GM23338 (cell line): Measurements from ENCODE around the gene JMJD7. TPM values are rescaled to one million over a fixed set of nuclear protein-coding genes. Genes with fewer than 3 reads are reported as not detected.

Experiments used
- ATAC-seq: fragments of 200-7000 bp; cut with Tn5 transposase; 3 replicates; pipeline ENCODE4 v1.9.1; 2020
- DNase-seq: peaks from one replicate; pipeline ENCODE4 v3.0.0-alpha.2; 2015; ENCODE audit warnings: low spot score
- H2AFZ ChIP-seq: fragments of 200-600 bp; sonication (generic); 2 replicates; pipeline ENCODE4 v1.8.0; 2016; ENCODE audit warnings: antibody characterized with exemption, mild to moderate bottlenecking, moderate library complexity
- H3F3A ChIP-seq: fragments of 200-600 bp; sonication (generic); replicated peaks from 2 replicates; pipeline ENCODE4 v1.8.0; 2017; ENCODE audit warnings: antibody characterized with exemption, mixed run types, low read depth
- H3K27ac ChIP-seq: fragments of 200-600 bp; sonication (generic); 2 replicates; pipeline ENCODE4 v1.6.1; 2016; ENCODE audit warnings: low read depth
- H3K27me3 ChIP-seq: fragments of 200-600 bp; sonication (generic); 2 replicates; pipeline ENCODE4 v1.8.0; 2016; ENCODE audit warnings: mild to moderate bottlenecking, mixed run types, moderate library complexity; ENCODE audit not compliant: insufficient read depth
- H3K36me3 ChIP-seq: fragments of 200-600 bp; sonication (generic); 2 replicates; pipeline ENCODE4 v1.8.0; 2016; ENCODE audit warnings: mild to moderate bottlenecking; ENCODE audit not compliant: insufficient read depth
- H3K4me1 ChIP-seq: fragments of 200-600 bp; sonication (generic); 2 replicates; pipeline ENCODE4 v1.8.0; 2016; ENCODE audit warnings: mild to moderate bottlenecking, moderate library complexity; ENCODE audit not compliant: insufficient read depth
- H3K4me2 ChIP-seq: fragments of 200-600 bp; sonication (generic); 2 replicates; pipeline ENCODE4 v1.7.1; 2017; ENCODE audit warnings: mixed run types
- H3K4me3 ChIP-seq: fragments of 200-600 bp; sonication (generic); 2 replicates; pipeline ENCODE4 v1.6.1; 2016; ENCODE audit warnings: mixed run types
- H3K79me2 ChIP-seq: fragments of 200-600 bp; sonication (generic); replicated peaks from 2 replicates; pipeline ENCODE4 v1.8.0; 2017; ENCODE audit warnings: mild to moderate bottlenecking; ENCODE audit not compliant: insufficient read depth
- H3K9me2 ChIP-seq: fragments of 200-600 bp; sonication (generic); 2 replicates; pipeline ENCODE4 v1.8.0; 2017; ENCODE audit not compliant: insufficient read depth
- H4K20me1 ChIP-seq: fragments of 200-600 bp; sonication (generic); replicated peaks from 2 replicates; pipeline ENCODE4 v1.8.0; 2017; ENCODE audit warnings: mild to moderate bottlenecking; ENCODE audit not compliant: insufficient read depth
- H3K27ac Mint-ChIP-seq: 2 replicates; pipeline ENCODE4 v1.8.0; 2020; ENCODE audit warnings: inconsistent platforms, mild to moderate bottlenecking, moderate library complexity, mixed read lengths
- H3K27me3 Mint-ChIP-seq: 3 replicates; pipeline ENCODE4 v1.8.0; 2022; ENCODE audit warnings: low read depth, mild to moderate bottlenecking, moderate library complexity, mixed read lengths, inconsistent platforms; ENCODE audit not compliant: insufficient read depth, poor library complexity
- H3K36me3 Mint-ChIP-seq: 3 replicates; pipeline ENCODE4 v1.8.0; 2021; ENCODE audit warnings: low read depth, mild to moderate bottlenecking, inconsistent platforms, moderate library complexity, mixed read lengths
- H3K4me1 Mint-ChIP-seq: 3 replicates; pipeline ENCODE4 v1.8.0; 2020; ENCODE audit warnings: mild to moderate bottlenecking, inconsistent platforms, mixed read lengths
- H3K4me3 Mint-ChIP-seq: 3 replicates; pipeline ENCODE4 v1.8.0; 2021; ENCODE audit warnings: moderate library complexity, mild to moderate bottlenecking, inconsistent platforms, mixed read lengths
- H3K9me3 Mint-ChIP-seq: 3 replicates; pipeline ENCODE4 v1.8.0; 2020; ENCODE audit warnings: moderate library complexity, mild to moderate bottlenecking, inconsistent platforms, mixed read lengths
- CREB1 ChIP-seq: fragments of 250-450 bp; sonication (Bioruptor Pico); IDR thresholded peaks from 2 replicates; pipeline ENCODE4 v1.5.0; 2020; ENCODE audit warnings: low read depth, mild to moderate bottlenecking, moderate library complexity
- ETS1 ChIP-seq: IDR thresholded peaks from 2 replicates; pipeline ENCODE4 v1.6.1; 2016; ENCODE audit warnings: antibody characterized with exemption
- EZH2 ChIP-seq: fragments of 200-600 bp; sonication (generic); IDR thresholded peaks from one replicate; pipeline ENCODE4 v1.8.0; 2017; ENCODE audit warnings: antibody characterized with exemption, mild to moderate bottlenecking, low read depth; ENCODE audit not compliant: unreplicated experiment
- EZH2phosphoT487 ChIP-seq: fragments of 200-600 bp; sonication (generic); IDR thresholded peaks from one replicate; pipeline ENCODE4 v1.8.1; 2018; ENCODE audit warnings: antibody characterized with exemption; ENCODE audit not compliant: unreplicated experiment
- JUNB ChIP-seq: IDR thresholded peaks from one replicate; pipeline ENCODE4 v1.6.1; 2016; ENCODE audit warnings: antibody characterized with exemption; ENCODE audit not compliant: unreplicated experiment
- NANOG ChIP-seq: IDR thresholded peaks from 2 replicates; pipeline ENCODE4 v1.6.1; 2016; ENCODE audit warnings: antibody characterized with exemption, borderline replicate concordance
- POLR2AphosphoS5 ChIP-seq: IDR thresholded peaks from 2 replicates; pipeline ENCODE4 v1.6.1; 2016; ENCODE audit warnings: antibody characterized with exemption, low read depth
- REST ChIP-seq: IDR thresholded peaks from one replicate; pipeline ENCODE4 v1.6.1; 2018; ENCODE audit warnings: antibody characterized with exemption; ENCODE audit not compliant: unreplicated experiment
- STAT1 ChIP-seq: IDR thresholded peaks from one replicate; pipeline ENCODE4 v1.6.1; 2016; ENCODE audit warnings: antibody characterized with exemption; ENCODE audit not compliant: unreplicated experiment
- ZNF114 ChIP-seq: fragments of 250-450 bp; sonication (Bioruptor Pico); IDR thresholded peaks from 2 replicates; pipeline ENCODE4 v1.5.0; 2020; ENCODE audit warnings: mild to moderate bottlenecking, moderate library complexity
- ZNF331 ChIP-seq: fragments of 250-450 bp; sonication (Bioruptor Pico); IDR thresholded peaks from 2 replicates; pipeline ENCODE4 v1.5.0; 2020; ENCODE audit warnings: low read depth, mild to moderate bottlenecking, moderate library complexity
- polyA plus RNA-seq: library from polyadenylated mRNA; unstranded; fragments of >200 nt; fragmentation: Nextera tagmentation; extraction: Ambion mirVana; gene quantifications from 2 replicates; pipeline ENCODE4 v1.2.1, GENCODE V29; 2016
- total RNA-seq: library from RNA; depleted of rRNA; stranded (reverse); fragments of >200 nt; shearing (Covaris generic); gene quantifications from 2 replicates; pipeline ENCODE4 v1.2.3, GENCODE V29; 2014
- TF ChIP-seq, protein P1 (sequence below), 2 experiments: fragments of 200-600 bp in 1 of 2; sonication (generic) in 1 of 2; conservative IDR thresholded peaks; 2 replicates each; pipeline versions ENCODE4 v1.5.1 to v1.6.1; 2016 to 2017; ENCODE audit warnings: antibody characterized with exemption in 2 of 2, low read depth in 2 of 2, mild to moderate bottlenecking in 2 of 2, moderate library complexity in 1 of 2

Gene JMJD7
- total and polyA plus RNA-seq, 2 experiments from 2014 or later: 8.5 to 9.2 TPM

DNA sequence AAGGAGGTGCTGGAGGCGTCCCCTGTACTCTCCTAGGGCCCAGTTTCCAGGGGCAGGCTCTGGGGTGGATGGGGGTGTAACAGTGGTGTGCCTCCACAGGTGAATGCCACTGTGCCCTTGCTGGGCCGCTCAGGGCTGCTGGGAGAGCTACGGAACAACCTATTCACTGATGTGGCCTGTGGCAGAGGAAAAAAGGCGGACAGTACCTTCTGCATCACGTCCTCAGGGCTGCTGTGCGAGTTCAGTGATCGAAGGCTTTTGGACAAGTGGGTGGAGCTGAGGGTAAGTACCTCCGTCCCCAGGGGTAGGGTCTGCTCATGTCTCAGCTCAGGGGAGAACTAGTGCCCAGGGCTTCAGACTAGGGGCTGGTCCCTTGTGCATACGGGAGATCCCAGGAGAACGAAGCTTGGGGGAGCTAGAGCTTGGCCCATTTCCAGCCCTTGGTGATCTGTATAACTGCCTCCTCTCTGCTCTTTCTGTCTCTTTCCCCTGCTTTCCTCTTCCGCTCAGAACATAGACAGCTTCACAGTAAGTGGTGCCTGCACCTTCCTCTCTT is 15.0 kb upstream of the JMJD7 start:
- H3K36me3 Mint-ChIP-seq: no peaks in the 10 kb centered on the region; the same call in 2 of the 3 replicates
- H3K4me1 Mint-ChIP-seq: peaks cover 9% of the 10 kb centered on the region; the same call in 2 of the 3 replicates
- peaks cover 4% of the 10 kb centered on the region for H3K27me3 Mint-ChIP-seq

More for the DNA sequence above, 15.0 kb upstream of the JMJD7 start:
- Histone ChIP-seq H3K4me3 (no peak overlapping the region), H3K36me3 (no peaks in the 10 kb centered on the region), H4K20me1 (no peaks in the 10 kb centered on the region), H3K79me2 (no peaks in the 10 kb centered on the region), H3F3A (no peaks in the 10 kb centered on the region), H3K4me2 (no peak overlapping the region), H3K27me3 (no peaks in the 10 kb centered on the region), H3K4me1 (no peaks in the 10 kb centered on the region), H2AFZ (no peak overlapping the region), H3K27ac (no peak overlapping the region), H3K9me2 (no peaks in the 10 kb centered on the region)
- Mint-ChIP-seq H3K27ac (no peak overlapping the region; the same call in 1 of the 2 replicates), H3K4me3 (no peak overlapping the region), H3K9me3 (no peaks in the 10 kb centered on the region; the same call in 2 of the 3 replicates)
- TF ChIP-seq ZNF331 (no peak), STAT1 (no peak), ETS1 (no peak), REST (no peak), JUNB (no peak), ZNF114 (CRISPR knock-in tag) (no peak), POLR2AphosphoS5 (no peak), EZH2phosphoT487 (no peak), EZH2 (no peak), NANOG (no peak), CREB1 (no peak)
- TF ChIP-seq, protein P1, sequence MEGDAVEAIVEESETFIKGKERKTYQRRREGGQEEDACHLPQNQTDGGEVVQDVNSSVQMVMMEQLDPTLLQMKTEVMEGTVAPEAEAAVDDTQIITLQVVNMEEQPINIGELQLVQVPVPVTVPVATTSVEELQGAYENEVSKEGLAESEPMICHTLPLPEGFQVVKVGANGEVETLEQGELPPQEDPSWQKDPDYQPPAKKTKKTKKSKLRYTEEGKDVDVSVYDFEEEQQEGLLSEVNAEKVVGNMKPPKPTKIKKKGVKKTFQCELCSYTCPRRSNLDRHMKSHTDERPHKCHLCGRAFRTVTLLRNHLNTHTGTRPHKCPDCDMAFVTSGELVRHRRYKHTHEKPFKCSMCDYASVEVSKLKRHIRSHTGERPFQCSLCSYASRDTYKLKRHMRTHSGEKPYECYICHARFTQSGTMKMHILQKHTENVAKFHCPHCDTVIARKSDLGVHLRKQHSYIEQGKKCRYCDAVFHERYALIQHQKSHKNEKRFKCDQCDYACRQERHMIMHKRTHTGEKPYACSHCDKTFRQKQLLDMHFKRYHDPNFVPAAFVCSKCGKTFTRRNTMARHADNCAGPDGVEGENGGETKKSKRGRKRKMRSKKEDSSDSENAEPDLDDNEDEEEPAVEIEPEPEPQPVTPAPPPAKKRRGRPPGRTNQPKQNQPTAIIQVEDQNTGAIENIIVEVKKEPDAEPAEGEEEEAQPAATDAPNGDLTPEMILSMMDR (conservative IDR thresholded peaks at IDR 0.05; ENCODE audit: low read depth in 2 of 2): no peak
- no peak for ATAC-seq
- no peak for DNase-seq
